SK-N-MC (cell line): ENCODE results near the gene SLC23A1.

Experiments used
- EZH2 ChIP-seq: fragments of 200-600 bp; sonication (generic); IDR thresholded peaks from one replicate; pipeline ENCODE4 v1.6.1; 2017; ENCODE audit warnings: antibody characterized with exemption
- FOXP2 ChIP-seq: optimal IDR thresholded peaks from 2 replicates; pipeline ENCODE3; 2011; ENCODE audit warnings: mild to moderate bottlenecking, moderate library complexity; ENCODE audit not compliant: insufficient read depth; ENCODE audit errors: extremely low read length, control extremely low read depth

- no peak for TF ChIP-seq EZH2
- no peak for TF ChIP-seq FOXP2
Observed at GRCh38 chr5:139414581-139415130, 31.6 kb upstream of the SLC23A1 start.
